Thymus (tissue), 2 donors: ENCODE measurements around the gene ZNF543. TPM values are rescaled to one million over a fixed set of nuclear protein-coding genes. Genes with fewer than 3 reads are reported as not detected.

ENCODE experiments used
- polyA plus RNA-seq: library from polyadenylated mRNA; stranded (reverse); fragments of 200-250 nt; gene quantifications from one replicate; pipeline ENCODE4 v1.2.3, GENCODE V29; 2013
- total RNA-seq: library from RNA; stranded (reverse); fragments of 120-200 nt; gene quantifications from one replicate; pipeline ENCODE4 v1.2.4, GENCODE V29; 2013
- donor health status: healthy.

ZNF543 gene
- total and polyA plus RNA-seq, 2 donors: 3.9 to 10.3 TPM

Other genes with a start within 250 kb of the ZNF543 start
- not detected for gene USP29, start 200.5 kb upstream of the ZNF543 start, total RNA-seq
- gene USP29, start 200.5 kb upstream of the ZNF543 start, polyA plus RNA-seq: not detected
- gene ZIM3, start 175.3 kb upstream of the ZNF543 start, total RNA-seq: not detected
- gene ZIM3, start 175.3 kb upstream of the ZNF543 start, polyA plus RNA-seq: not detected
- gene DUXA, start 153.0 kb upstream of the ZNF543 start, total RNA-seq: 0.05 TPM
- 0.05 TPM for gene DUXA, start 153.0 kb upstream of the ZNF543 start, polyA plus RNA-seq
- gene ZNF264, start 129.0 kb upstream of the ZNF543 start, total RNA-seq: 27.8 TPM
- 6.3 TPM for gene ZNF264, start 129.0 kb upstream of the ZNF543 start, polyA plus RNA-seq
- gene AURKC, start 89.4 kb upstream of the ZNF543 start, total RNA-seq: 1.5 TPM
- gene AURKC, start 89.4 kb upstream of the ZNF543 start, polyA plus RNA-seq: 4.5 TPM
- 11.1 TPM for gene ZNF805, start 79.8 kb upstream of the ZNF543 start, total RNA-seq
- 1.3 TPM for gene ZNF805, start 79.8 kb upstream of the ZNF543 start, polyA plus RNA-seq
- 20.7 TPM for gene ZNF460, start 40.0 kb upstream of the ZNF543 start, total RNA-seq
- 1.4 TPM for gene ZNF460, start 40.0 kb upstream of the ZNF543 start, polyA plus RNA-seq
- gene ZNF304, start 30.8 kb downstream of the ZNF543 start, total RNA-seq: 10.7 TPM
- 7.9 TPM for gene ZNF304, start 30.8 kb downstream of the ZNF543 start, polyA plus RNA-seq
- 23.7 TPM for gene TRAPPC2B, start 43.1 kb downstream of the ZNF543 start, total RNA-seq
- gene TRAPPC2B, start 43.1 kb downstream of the ZNF543 start, polyA plus RNA-seq: 42.2 TPM
- gene ZNF547, start 43.1 kb downstream of the ZNF543 start, total RNA-seq: 4.3 TPM
- gene ZNF547, start 43.1 kb downstream of the ZNF543 start, polyA plus RNA-seq: 7.2 TPM
- 14.7 TPM for gene ZNF548, start 69.4 kb downstream of the ZNF543 start, total RNA-seq
- gene ZNF548, start 69.4 kb downstream of the ZNF543 start, polyA plus RNA-seq: 26.4 TPM
- 10.4 TPM for gene ZNF17, start 90.7 kb downstream of the ZNF543 start, total RNA-seq
- gene ZNF17, start 90.7 kb downstream of the ZNF543 start, polyA plus RNA-seq: 5.3 TPM
- 11.2 TPM for gene ZNF749, start 114.9 kb downstream of the ZNF543 start, total RNA-seq
- 8.5 TPM for gene ZNF749, start 114.9 kb downstream of the ZNF543 start, polyA plus RNA-seq
- 0.42 TPM for gene VN1R1, start 136.7 kb downstream of the ZNF543 start, total RNA-seq
- 0.48 TPM for gene VN1R1, start 136.7 kb downstream of the ZNF543 start, polyA plus RNA-seq
- gene ZNF772, start 157.1 kb downstream of the ZNF543 start, total RNA-seq: 17.0 TPM
- 3.6 TPM for gene ZNF772, start 157.1 kb downstream of the ZNF543 start, polyA plus RNA-seq
- 10.7 TPM for gene ZNF419, start 167.3 kb downstream of the ZNF543 start, total RNA-seq
- 12.2 TPM for gene ZNF419, start 167.3 kb downstream of the ZNF543 start, polyA plus RNA-seq
- 9.6 TPM for gene ZNF773, start 179.5 kb downstream of the ZNF543 start, total RNA-seq
- gene ZNF773, start 179.5 kb downstream of the ZNF543 start, polyA plus RNA-seq: 7.0 TPM
- gene ZNF549, start 206.9 kb downstream of the ZNF543 start, total RNA-seq: 7.0 TPM
- 6.3 TPM for gene ZNF549, start 206.9 kb downstream of the ZNF543 start, polyA plus RNA-seq
- gene ZNF550, start 239.4 kb downstream of the ZNF543 start, total RNA-seq: 11.8 TPM
- gene ZNF550, start 239.4 kb downstream of the ZNF543 start, polyA plus RNA-seq: 8.0 TPM